Posterior cingulate gyrus (tissue), 11 donors: ENCODE results near the gene POLR1H.
"Not testable (repeated sequence)": the region's sequence is repeated elsewhere in the genome, so short reads cannot be mapped to it uniquely, and the experiment has no call there.

Experiments
- DNase-seq, 10 donors: peaks; one replicate each; pipeline versions ENCODE4 v3.0.0 to v3.0.0-alpha.2; 2020 to 2021; ENCODE audit warnings: mixed read lengths in 3 of 10
- intact Hi-C: fragments of 100-400 bp; cut with DNase I; formaldehyde crosslinking; loops from one replicate; pipeline ENCODE4 v1.15.1; 2023

The POLR1H gene

DNA sequence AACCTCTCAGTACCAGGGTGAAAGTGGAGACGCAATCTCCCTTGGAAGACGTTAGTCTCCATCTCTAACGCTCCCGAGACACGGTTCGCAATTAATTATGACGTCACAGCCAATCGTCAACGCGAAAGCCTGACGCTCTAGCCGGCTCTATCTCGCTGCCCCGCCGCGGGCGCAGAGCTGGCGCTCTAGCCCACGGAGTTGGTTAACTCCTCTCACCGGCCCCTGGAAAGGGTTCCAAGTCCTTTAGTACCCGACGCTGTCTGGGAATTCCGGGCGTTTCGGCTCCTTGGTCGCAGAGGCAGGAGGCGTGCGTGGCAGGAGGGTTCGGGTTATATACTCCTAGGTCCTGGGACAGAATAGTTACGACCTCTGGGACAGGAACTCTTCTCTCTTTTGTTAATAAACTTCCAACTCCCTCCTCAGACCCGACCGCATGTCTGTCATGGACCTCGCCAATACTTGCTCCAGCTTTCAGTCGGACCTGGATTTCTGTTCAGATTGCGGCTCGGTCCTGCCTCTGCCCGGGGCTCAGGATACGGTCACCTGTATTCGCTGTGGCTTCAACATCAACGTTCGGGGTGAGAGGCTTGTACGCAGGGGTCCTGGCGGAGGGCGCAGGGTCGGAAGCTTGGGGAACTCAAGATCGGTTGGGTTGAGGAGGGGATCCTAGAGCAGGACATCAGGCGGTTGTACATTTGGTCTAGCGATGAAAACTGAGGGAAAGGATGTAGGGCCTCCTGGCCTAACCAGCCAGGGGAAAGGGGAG, at the start of gene POLR1H:
TSS of gene POLR1H (plus strand) at position 174 of the 766 bp plus-strand sequence. CDS start at position 434, 260 bp downstream.
- intact Hi-C loops, result loop anchor here (5.0 to 10.0 kb wide), 2 partner anchors 154 to 266 kb away; partner anchors contain the start of genes TRIM26 and TRIM39
- peak; percentile 88 to 99 (median 92) for DNase-seq

GRCh38 chr6:30013291-30013922, 47.7 kb upstream of the POLR1H start:
- peak in 1 of 10 donors; percentile 37 for DNase-seq
- intact Hi-C loops, result loop anchor here (1.0 to 10.0 kb wide), 2 partner anchors 165 to 309 kb away; no protein-coding TSS in a partner anchor

DNA sequence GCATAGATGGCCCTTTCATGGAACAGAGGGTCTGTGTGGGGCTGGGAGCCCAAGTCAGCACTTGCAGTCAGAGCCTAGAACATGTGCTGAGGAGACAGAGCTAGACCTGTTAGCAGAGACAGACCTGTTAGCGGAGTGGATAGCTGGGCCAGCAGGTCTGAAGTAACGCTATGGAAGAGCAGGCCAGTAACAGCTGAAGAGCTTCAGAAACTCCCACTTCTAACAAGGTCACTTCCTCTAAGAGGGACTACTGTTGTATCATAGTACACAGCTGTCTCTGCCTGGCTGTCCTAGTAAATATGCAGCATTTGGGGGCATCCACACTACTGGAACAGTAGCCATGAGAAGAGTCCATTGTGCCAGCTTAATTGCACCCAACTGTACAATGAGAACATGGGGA, 41.2 kb upstream of the POLR1H start:
- DNase-seq, result no peak
- intact Hi-C loops, result loop anchor here (10.0 kb wide), 1 partner anchor 315 kb away; no protein-coding TSS in a partner anchor

- no peak for DNase-seq
- intact Hi-C loops, result no loop called here
Observed at GRCh38 chr6:30020626-30021025, 40.4 kb upstream of the POLR1H start.

- no peak for DNase-seq
- intact Hi-C loops, result no loop called here
Observed at GRCh38 chr6:30022189-30022588, 38.9 kb upstream of the POLR1H start.

- intact Hi-C loops, DNase-seq: not testable (repeated sequence)
Observed at GRCh38 chr6:30022712-30023111, 38.4 kb upstream of the POLR1H start.

GRCh38 chr6:30025186-30025585, 35.9 kb upstream of the POLR1H start:
- intact Hi-C loops, result no loop called here
- no peak for DNase-seq

GRCh38 chr6:30029588-30029987, 31.5 kb upstream of the POLR1H start:
- intact Hi-C loops, result no loop called here
- DNase-seq, result no peak

DNA sequence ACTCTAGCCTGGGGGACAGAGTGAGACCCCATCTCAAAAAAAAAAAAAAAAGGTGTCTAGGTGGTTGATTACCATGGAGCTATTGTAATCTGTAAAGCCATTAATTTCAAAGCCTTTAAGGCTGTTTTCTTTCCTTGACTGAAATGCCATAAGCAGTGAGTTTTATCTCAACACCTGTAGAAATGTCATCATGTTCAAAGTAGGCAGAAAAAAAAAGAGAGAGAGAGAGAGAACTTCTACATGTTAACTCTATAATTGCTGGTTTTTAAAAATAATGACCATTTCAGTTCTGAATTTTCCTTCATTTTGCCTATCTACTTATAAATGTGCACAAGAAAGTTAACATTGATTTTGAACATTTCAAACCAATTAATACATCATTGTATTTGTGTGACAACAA, 29.7 kb upstream of the POLR1H start:
- intact Hi-C loops, result no loop called here
- no peak for DNase-seq

- intact Hi-C loops, DNase-seq: not testable (repeated sequence)
Observed at GRCh38 chr6:30033440-30033839, 27.6 kb upstream of the POLR1H start.

GRCh38 chr6:30035784-30036183, 25.3 kb upstream of the POLR1H start:
- intact Hi-C loops, result no loop called here
- DNase-seq, result no peak

DNA sequence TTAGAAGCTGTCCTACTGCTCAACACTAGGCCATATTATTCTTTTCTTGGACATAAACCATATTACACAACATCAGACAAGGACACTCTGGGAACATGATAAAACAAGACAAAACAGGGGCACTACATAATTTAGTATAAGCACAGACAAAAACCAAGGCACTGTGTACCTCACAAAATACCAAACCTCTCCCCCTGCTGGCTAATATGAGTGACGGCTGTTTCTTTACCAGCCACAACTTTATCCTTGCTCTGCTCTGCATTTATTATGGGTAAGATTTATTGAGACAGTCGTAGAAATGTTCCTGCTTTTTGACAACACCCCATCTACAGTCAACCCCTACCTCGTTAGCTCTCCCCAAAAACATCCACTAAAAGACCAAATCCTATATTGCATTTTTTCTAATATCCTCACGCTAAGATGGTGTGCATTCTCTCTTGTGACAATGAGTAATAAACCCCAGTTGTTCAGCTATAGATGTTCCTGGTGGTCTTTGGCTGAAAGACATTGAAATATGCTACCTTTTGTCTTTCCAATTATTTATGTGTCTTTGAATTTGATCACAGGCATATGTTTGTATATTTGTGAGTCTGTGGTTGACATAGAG, 23.8 kb upstream of the POLR1H start:
- DNase-seq, result no peak
- intact Hi-C loops, result no loop called here

DNA sequence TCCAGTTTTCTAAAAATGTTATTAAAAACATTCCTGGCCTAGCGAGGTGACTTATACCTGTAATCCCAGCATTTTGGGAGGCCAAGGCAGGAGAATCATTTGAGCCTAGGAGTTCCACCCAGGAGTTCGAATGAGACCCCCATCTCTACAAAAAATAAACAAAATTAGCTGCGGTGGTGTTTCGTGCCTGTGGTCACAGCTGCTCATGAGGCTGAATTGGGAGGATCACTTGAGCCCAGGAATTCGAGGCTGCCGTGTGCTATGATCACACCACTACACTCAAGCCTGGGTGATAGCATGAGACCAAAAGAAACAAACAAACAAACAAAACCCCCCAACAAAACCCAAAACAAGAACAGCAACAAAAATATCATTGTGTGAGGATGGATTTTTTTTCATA, 19.8 kb upstream of the POLR1H start:
- DNase-seq, result no peak
- intact Hi-C loops, result no loop called here

GRCh38 chr6:30041821-30042220, 19.2 kb upstream of the POLR1H start:
- DNase-seq, result no peak
- intact Hi-C loops, result no loop called here

DNA sequence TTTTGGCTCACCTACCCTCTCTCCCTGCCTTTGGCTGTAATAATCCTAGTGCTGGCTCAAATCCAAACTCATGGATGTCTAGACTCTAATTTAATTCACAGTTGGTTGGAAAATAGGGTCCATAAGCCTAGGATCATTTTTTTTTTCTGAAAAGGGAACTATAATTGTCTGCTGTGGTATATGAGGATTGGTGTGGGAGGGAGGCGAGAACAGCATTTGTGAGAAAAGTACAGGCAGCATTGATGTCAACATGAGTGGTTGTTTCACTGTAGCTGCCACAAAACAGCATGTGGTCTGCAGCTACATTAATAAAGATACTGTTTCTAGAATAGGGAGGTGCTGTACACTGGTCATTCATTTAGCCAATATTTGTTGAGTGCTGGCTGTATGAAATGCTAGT, 18.6 kb upstream of the POLR1H start:
- intact Hi-C loops, result no loop called here
- DNase-seq, result no peak

GRCh38 chr6:30042914-30043313, 18.2 kb upstream of the POLR1H start:
- no peak for DNase-seq
- intact Hi-C loops, result no loop called here

DNA sequence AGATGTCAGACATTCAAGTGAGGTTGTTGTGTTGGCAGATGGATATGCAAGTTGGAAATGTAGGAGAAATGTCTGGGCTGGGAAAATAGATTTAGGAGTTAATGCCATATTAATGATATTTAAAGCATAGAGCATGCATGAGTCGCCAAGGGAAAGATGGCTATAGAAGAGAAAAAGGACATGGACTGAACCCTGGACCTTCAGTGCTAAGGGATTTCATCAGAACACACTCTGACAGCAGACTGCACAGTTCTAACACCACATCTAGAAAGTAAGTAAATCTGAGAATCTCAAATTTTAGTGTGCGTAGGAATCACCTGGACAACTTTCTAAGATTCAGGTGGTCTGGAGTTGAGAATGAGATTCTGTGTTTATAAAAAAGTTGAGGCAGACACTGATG, 17.3 kb upstream of the POLR1H start:
- no peak for DNase-seq
- intact Hi-C loops, result no loop called here

DNA sequence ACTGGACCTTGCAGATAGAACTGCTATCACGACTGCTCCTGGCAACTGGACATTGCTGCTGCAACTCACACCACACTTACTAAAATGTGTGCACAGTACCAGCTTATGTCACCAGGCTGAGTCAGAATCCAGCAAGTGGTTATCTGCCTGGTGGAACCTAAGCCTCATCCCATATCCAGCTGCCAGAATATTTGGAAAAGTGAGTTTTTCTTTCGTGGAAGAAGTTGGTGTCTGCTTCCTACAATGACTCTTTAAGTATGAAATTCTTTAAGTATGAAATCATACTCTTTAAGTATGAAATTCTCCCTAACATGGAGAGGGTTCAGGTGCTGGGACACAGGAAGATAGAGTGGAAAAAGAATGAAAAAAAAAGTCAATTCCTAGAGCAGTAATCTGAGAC, 16.4 kb upstream of the POLR1H start:
- no peak for DNase-seq
- intact Hi-C loops, result no loop called here

- DNase-seq, result no peak
- intact Hi-C loops, result no loop called here
Observed at GRCh38 chr6:30047220-30047619, 13.8 kb upstream of the POLR1H start.

GRCh38 chr6:30053682-30054081, 7.4 kb upstream of the POLR1H start:
- intact Hi-C loops, result no loop called here
- no peak for DNase-seq

DNA sequence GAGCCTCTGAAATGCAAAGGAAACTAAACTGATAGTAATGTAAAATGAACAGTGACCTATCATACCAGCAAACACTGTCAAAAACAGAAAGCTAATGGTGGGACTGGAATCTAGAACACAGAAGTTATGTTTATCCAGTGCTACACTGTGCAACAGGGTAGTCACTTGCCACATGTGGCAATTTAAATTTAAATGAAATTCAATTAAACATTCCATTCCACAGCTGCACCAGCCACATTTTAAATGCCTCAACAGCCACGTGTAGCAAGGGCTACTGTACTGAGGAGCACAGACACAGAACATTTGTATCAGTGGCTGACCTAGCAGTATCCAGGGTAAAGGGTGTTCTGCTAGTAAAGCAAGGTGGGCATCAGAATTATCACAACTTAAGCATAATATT, 5.6 kb upstream of the POLR1H start:
- intact Hi-C loops, result no loop called here
- DNase-seq, result no peak
